ENCODE data around the gene PHF20. TPM values are rescaled to one million over a fixed set of nuclear protein-coding genes. Genes with fewer than 3 reads are reported as not detected.

PHF20 gene
- total RNA-seq, 1 experiment from 2014 or later = 65.8 TPM

DNA sequence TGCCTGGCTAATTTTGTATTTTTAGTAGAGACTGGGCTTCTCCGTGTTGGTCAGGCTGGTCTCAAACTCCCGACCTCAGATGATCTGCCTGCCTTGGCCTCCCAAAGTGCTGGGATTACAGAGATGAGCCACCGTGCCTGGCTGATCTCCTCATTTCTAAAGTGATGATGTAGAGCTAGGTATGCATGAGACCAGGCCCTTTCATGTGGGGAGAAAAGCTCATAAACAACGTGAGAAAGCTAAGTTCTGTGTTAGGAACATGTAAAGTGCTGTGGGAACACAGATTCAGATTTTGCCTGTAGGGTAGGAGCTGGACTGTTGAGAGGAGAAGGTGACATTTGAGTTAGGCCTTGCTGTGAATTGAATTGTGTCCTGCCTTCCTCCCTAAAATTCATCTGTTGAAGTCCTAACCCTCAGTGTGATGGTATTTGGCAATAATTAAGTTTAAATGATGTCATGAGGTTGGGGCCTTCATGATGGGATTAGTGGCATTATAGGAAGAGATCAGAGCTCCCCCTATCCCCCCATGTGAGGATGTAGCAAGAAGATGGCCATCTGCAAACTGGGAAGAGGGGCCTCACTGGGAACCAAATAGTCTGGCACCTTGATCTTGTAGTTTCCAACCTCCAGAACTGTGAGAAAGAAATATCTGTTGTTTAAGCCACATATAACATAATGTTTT is 133.3 kb downstream of the PHF20 start:
- ChIA-PET CTCF (no interaction called here), POLR2A (no interaction called here)
- Mint-ChIP-seq H3K27ac (no peak overlapping the region), H3K4me3 (no peak overlapping the region), H3K4me1 (peaks cover 29% of the 10 kb centered on the region), H3K9me3 (0 out of 2 replicates have a peak, but pooled peaks cover 4% of the 10 kb centered on the region), H3K27me3 (ENCODE audit: low read depth) (no peaks in the 10 kb centered on the region), H3K36me3 (peaks cover 30% of the 10 kb centered on the region)
- ATAC-seq = no peak
- DNase-seq (ENCODE audit: low spot score) = no peak
- TF ChIP-seq, protein P1, sequence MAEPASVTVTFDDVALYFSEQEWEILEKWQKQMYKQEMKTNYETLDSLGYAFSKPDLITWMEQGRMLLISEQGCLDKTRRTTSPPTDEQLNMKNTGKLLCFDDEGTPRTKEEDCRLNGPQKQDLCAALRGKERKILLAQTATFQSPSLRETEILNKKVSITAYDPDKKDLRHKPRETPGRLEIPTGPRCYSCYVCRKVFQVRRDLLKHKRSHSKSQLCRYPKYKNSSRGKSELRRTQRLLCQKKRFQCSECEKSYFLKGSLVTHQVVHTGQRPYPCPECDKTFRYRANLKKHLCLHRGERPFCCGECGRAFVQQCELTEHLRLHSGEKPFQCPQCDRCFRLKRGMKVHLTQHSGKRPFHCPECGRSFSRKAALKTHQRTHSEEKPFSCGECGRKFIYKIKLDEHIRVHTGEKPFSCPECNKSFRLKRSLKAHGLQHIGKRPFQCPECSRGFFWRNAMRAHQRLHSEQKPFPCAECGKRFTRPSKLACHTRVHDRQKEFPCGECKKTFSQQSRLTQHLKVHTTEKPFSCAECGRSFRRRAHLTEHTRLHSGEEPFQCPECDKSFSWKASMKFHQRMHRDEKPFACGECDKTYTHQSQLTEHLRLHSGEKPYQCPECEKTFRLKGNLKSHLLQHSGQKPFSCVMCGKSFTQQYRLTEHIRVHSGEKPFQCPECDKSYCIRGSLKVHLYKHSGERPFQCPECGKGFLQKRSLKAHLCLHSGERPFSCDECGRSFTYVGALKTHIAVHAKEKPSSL (CRISPR knock-in tag; conservative IDR thresholded peaks at IDR 0.05) = no peak
- TF ChIP-seq, protein P2, sequence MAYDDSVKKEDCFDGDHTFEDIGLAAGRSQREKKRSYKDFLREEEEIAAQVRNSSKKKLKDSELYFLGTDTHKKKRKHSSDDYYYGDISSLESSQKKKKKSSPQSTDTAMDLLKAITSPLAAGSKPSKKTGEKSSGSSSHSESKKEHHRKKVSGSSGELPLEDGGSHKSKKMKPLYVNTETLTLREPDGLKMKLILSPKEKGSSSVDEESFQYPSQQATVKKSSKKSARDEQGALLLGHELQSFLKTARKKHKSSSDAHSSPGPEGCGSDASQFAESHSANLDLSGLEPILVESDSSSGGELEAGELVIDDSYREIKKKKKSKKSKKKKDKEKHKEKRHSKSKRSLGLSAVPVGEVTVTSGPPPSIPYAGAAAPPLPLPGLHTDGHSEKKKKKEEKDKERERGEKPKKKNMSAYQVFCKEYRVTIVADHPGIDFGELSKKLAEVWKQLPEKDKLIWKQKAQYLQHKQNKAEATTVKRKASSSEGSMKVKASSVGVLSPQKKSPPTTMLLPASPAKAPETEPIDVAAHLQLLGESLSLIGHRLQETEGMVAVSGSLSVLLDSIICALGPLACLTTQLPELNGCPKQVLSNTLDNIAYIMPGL (CRISPR knock-in tag; IDR thresholded peaks at IDR 0.05) = no peak
- TF ChIP-seq RORB (CRISPR knock-in tag; IDR thresholded peaks at IDR 0.05) (no peak), ZNF138 (CRISPR knock-in tag; conservative IDR thresholded peaks at IDR 0.05) (no peak), ELF4 (CRISPR knock-in tag; IDR thresholded peaks at IDR 0.05; ENCODE audit: low read depth) (no peak), ZNF671 (CRISPR knock-in tag; IDR thresholded peaks at IDR 0.05) (no peak), HMGA2 (CRISPR knock-in tag; IDR thresholded peaks at IDR 0.05) (no peak), TP53 (CRISPR knock-in tag; IDR thresholded peaks at IDR 0.05) (no peak)
- TF ChIP-seq, protein P3, sequence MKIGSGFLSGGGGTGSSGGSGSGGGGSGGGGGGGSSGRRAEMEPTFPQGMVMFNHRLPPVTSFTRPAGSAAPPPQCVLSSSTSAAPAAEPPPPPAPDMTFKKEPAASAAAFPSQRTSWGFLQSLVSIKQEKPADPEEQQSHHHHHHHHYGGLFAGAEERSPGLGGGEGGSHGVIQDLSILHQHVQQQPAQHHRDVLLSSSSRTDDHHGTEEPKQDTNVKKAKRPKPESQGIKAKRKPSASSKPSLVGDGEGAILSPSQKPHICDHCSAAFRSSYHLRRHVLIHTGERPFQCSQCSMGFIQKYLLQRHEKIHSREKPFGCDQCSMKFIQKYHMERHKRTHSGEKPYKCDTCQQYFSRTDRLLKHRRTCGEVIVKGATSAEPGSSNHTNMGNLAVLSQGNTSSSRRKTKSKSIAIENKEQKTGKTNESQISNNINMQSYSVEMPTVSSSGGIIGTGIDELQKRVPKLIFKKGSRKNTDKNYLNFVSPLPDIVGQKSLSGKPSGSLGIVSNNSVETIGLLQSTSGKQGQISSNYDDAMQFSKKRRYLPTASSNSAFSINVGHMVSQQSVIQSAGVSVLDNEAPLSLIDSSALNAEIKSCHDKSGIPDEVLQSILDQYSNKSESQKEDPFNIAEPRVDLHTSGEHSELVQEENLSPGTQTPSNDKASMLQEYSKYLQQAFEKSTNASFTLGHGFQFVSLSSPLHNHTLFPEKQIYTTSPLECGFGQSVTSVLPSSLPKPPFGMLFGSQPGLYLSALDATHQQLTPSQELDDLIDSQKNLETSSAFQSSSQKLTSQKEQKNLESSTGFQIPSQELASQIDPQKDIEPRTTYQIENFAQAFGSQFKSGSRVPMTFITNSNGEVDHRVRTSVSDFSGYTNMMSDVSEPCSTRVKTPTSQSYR (CRISPR knock-in tag; IDR thresholded peaks at IDR 0.05) = no peak
- TF ChIP-seq, protein P4, sequence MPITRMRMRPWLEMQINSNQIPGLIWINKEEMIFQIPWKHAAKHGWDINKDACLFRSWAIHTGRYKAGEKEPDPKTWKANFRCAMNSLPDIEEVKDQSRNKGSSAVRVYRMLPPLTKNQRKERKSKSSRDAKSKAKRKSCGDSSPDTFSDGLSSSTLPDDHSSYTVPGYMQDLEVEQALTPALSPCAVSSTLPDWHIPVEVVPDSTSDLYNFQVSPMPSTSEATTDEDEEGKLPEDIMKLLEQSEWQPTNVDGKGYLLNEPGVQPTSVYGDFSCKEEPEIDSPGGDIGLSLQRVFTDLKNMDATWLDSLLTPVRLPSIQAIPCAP (CRISPR knock-in tag; IDR thresholded peaks at IDR 0.05) = no peak
- TF ChIP-seq, protein P5, sequence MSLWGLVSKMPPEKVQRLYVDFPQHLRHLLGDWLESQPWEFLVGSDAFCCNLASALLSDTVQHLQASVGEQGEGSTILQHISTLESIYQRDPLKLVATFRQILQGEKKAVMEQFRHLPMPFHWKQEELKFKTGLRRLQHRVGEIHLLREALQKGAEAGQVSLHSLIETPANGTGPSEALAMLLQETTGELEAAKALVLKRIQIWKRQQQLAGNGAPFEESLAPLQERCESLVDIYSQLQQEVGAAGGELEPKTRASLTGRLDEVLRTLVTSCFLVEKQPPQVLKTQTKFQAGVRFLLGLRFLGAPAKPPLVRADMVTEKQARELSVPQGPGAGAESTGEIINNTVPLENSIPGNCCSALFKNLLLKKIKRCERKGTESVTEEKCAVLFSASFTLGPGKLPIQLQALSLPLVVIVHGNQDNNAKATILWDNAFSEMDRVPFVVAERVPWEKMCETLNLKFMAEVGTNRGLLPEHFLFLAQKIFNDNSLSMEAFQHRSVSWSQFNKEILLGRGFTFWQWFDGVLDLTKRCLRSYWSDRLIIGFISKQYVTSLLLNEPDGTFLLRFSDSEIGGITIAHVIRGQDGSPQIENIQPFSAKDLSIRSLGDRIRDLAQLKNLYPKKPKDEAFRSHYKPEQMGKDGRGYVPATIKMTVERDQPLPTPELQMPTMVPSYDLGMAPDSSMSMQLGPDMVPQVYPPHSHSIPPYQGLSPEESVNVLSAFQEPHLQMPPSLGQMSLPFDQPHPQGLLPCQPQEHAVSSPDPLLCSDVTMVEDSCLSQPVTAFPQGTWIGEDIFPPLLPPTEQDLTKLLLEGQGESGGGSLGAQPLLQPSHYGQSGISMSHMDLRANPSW (CRISPR knock-in tag; conservative IDR thresholded peaks at IDR 0.05; ENCODE audit: low read depth) = no peak
- TF ChIP-seq, protein P6, sequence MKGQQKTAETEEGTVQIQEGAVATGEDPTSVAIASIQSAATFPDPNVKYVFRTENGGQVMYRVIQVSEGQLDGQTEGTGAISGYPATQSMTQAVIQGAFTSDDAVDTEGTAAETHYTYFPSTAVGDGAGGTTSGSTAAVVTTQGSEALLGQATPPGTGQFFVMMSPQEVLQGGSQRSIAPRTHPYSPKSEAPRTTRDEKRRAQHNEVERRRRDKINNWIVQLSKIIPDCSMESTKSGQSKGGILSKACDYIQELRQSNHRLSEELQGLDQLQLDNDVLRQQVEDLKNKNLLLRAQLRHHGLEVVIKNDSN (CRISPR knock-in tag; IDR thresholded peaks at IDR 0.05) = no peak
- TF ChIP-seq, protein P7, sequence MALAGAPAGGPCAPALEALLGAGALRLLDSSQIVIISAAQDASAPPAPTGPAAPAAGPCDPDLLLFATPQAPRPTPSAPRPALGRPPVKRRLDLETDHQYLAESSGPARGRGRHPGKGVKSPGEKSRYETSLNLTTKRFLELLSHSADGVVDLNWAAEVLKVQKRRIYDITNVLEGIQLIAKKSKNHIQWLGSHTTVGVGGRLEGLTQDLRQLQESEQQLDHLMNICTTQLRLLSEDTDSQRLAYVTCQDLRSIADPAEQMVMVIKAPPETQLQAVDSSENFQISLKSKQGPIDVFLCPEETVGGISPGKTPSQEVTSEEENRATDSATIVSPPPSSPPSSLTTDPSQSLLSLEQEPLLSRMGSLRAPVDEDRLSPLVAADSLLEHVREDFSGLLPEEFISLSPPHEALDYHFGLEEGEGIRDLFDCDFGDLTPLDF (CRISPR knock-in tag; IDR thresholded peaks at IDR 0.05) = no peak
- TF ChIP-seq, protein P8, sequence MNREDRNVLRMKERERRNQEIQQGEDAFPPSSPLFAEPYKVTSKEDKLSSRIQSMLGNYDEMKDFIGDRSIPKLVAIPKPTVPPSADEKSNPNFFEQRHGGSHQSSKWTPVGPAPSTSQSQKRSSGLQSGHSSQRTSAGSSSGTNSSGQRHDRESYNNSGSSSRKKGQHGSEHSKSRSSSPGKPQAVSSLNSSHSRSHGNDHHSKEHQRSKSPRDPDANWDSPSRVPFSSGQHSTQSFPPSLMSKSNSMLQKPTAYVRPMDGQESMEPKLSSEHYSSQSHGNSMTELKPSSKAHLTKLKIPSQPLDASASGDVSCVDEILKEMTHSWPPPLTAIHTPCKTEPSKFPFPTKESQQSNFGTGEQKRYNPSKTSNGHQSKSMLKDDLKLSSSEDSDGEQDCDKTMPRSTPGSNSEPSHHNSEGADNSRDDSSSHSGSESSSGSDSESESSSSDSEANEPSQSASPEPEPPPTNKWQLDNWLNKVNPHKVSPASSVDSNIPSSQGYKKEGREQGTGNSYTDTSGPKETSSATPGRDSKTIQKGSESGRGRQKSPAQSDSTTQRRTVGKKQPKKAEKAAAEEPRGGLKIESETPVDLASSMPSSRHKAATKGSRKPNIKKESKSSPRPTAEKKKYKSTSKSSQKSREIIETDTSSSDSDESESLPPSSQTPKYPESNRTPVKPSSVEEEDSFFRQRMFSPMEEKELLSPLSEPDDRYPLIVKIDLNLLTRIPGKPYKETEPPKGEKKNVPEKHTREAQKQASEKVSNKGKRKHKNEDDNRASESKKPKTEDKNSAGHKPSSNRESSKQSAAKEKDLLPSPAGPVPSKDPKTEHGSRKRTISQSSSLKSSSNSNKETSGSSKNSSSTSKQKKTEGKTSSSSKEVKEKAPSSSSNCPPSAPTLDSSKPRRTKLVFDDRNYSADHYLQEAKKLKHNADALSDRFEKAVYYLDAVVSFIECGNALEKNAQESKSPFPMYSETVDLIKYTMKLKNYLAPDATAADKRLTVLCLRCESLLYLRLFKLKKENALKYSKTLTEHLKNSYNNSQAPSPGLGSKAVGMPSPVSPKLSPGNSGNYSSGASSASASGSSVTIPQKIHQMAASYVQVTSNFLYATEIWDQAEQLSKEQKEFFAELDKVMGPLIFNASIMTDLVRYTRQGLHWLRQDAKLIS (CRISPR knock-in tag; IDR thresholded peaks at IDR 0.05; ENCODE audit: borderline replicate concordance) = no peak
- TF ChIP-seq, protein P9, sequence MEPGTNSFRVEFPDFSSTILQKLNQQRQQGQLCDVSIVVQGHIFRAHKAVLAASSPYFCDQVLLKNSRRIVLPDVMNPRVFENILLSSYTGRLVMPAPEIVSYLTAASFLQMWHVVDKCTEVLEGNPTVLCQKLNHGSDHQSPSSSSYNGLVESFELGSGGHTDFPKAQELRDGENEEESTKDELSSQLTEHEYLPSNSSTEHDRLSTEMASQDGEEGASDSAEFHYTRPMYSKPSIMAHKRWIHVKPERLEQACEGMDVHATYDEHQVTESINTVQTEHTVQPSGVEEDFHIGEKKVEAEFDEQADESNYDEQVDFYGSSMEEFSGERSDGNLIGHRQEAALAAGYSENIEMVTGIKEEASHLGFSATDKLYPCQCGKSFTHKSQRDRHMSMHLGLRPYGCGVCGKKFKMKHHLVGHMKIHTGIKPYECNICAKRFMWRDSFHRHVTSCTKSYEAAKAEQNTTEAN (CRISPR knock-in tag; IDR thresholded peaks at IDR 0.05) = no peak
